ENCODE results near the gene RALGDS.
"Not testable (repeated sequence)": the region's sequence is repeated elsewhere in the genome, so short reads cannot be mapped to it uniquely, and the experiment has no call there.

The RALGDS gene

GRCh38 chr9:133088146-133088750 lies 32.8 kb downstream of the RALGDS start:
- WGBS, result 92% methylated on average over 10 of the region's 10 CpGs
- Histone ChIP-seq H3K4me3 (ENCODE audit: low read length) (no peak overlapping the region), H3K9me3 (ENCODE audit: insufficient read depth, low read depth, low read length) (no peaks in the 10 kb centered on the region), H3K27ac (ENCODE audit: low read depth, low read length) (no peak overlapping the region), H3K27me3 (ENCODE audit: insufficient read depth, low read length) (no peaks in the 10 kb centered on the region), H3K36me3 (ENCODE audit: insufficient read depth, low read length) (no peaks in the 10 kb centered on the region), H3K4me1 (ENCODE audit: insufficient read depth, low read length) (no peaks in the 10 kb centered on the region), H3K9ac (ENCODE audit: low read depth, low read length) (no peak overlapping the region)

- no peak overlapping the region for H3K4me3 ChIP-seq (ENCODE audit: low read length)
- H3K4me1 ChIP-seq (ENCODE audit: insufficient read depth, low read length), result no peaks in the 10 kb centered on the region
- H3K27me3 ChIP-seq (ENCODE audit: insufficient read depth, low read length), result no peaks in the 10 kb centered on the region
- H3K9me3 ChIP-seq (ENCODE audit: insufficient read depth, low read depth, low read length), result no peaks in the 10 kb centered on the region
- H3K27ac ChIP-seq (ENCODE audit: low read depth, low read length), result no peak overlapping the region
- WGBS, result 83% methylated on average over 7 of the region's 7 CpGs
- no peaks in the 10 kb centered on the region for H3K36me3 ChIP-seq (ENCODE audit: insufficient read depth, low read length)
- no peak overlapping the region for H3K9ac ChIP-seq (ENCODE audit: low read depth, low read length)
Measured at GRCh38 chr9:133087429-133088145, 33.5 kb downstream of the RALGDS start.

GRCh38 chr9:133086894-133087293 lies 34.1 kb downstream of the RALGDS start:
- H3K36me3 ChIP-seq (ENCODE audit: insufficient read depth, low read length), result no peaks in the 10 kb centered on the region
- WGBS, result 85% methylated on average over 15 of the region's 15 CpGs
- H3K9ac ChIP-seq (ENCODE audit: low read depth, low read length), result no peak overlapping the region

DNA sequence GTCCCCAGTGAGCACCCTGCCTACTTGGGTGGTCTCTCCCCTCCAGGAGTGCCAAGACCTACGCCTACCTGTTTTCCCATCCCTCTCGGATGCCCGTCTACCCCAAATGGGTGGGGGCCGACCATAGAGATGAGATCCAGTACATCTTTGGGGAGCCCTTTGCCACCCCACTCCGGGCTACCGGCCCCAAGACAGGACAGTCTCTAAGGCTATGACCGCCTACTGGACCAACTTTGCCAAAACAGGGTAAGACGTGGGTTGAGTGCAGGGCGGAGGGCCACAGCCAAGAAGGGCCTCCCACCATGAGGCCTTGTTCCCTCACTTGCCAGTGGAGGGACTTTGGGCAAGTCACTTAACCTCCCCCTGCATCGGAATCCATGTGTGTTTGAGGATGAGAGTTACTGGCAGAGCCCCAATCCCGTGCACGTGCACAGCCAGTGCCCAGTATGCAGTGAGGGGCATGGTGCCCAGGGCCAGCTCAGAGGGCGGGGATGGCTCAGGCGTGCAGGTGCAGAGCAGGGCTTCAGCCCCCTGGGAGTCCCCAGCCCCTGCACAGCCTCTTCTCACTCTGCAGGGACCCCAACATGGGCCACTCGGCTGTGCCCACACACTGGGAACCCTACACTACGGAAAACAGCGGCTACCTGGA lies 34.7 kb downstream of the RALGDS start:
- H3K4me3 ChIP-seq (ENCODE audit: low read length); H3K9me3 ChIP-seq (ENCODE audit: insufficient read depth, low read depth, low read length); H3K36me3 ChIP-seq (ENCODE audit: insufficient read depth, low read length); H3K27me3 ChIP-seq (ENCODE audit: insufficient read depth, low read length); H3K4me1 ChIP-seq (ENCODE audit: insufficient read depth, low read length); H3K27ac ChIP-seq (ENCODE audit: low read depth, low read length); H3K9ac ChIP-seq (ENCODE audit: low read depth, low read length): not testable (repeated sequence)
- 96% methylated on average over 15 of the region's 17 CpGs for WGBS

More at GRCh38 chr9:133086894-133087293, 34.1 kb downstream of the RALGDS start:
- H3K4me1 ChIP-seq (ENCODE audit: insufficient read depth, low read length), result no peaks in the 10 kb centered on the region
- no peaks in the 10 kb centered on the region for H3K27me3 ChIP-seq (ENCODE audit: insufficient read depth, low read length)
- no peak overlapping the region for H3K27ac ChIP-seq (ENCODE audit: low read depth, low read length)
- H3K4me3 ChIP-seq (ENCODE audit: low read length), result no peak overlapping the region
- H3K9me3 ChIP-seq (ENCODE audit: insufficient read depth, low read depth, low read length), result no peaks in the 10 kb centered on the region

GRCh38 chr9:133083688-133084087 lies 37.4 kb downstream of the RALGDS start:
- H3K9ac ChIP-seq (ENCODE audit: low read depth, low read length); H3K9me3 ChIP-seq (ENCODE audit: insufficient read depth, low read depth, low read length); H3K27ac ChIP-seq (ENCODE audit: low read depth, low read length); H3K4me3 ChIP-seq (ENCODE audit: low read length); H3K4me1 ChIP-seq (ENCODE audit: insufficient read depth, low read length); H3K36me3 ChIP-seq (ENCODE audit: insufficient read depth, low read length); H3K27me3 ChIP-seq (ENCODE audit: insufficient read depth, low read length): not testable (repeated sequence)
- WGBS, result 88% methylated on average over 4 of the region's 9 CpGs

- H3K27me3 ChIP-seq (ENCODE audit: insufficient read depth, low read length); H3K4me3 ChIP-seq (ENCODE audit: low read length); H3K36me3 ChIP-seq (ENCODE audit: insufficient read depth, low read length); H3K9ac ChIP-seq (ENCODE audit: low read depth, low read length); H3K4me1 ChIP-seq (ENCODE audit: insufficient read depth, low read length); H3K9me3 ChIP-seq (ENCODE audit: insufficient read depth, low read depth, low read length); H3K27ac ChIP-seq (ENCODE audit: low read depth, low read length): not testable (repeated sequence)
- 90% methylated on average over 5 of the region's 12 CpGs for WGBS
Measured at GRCh38 chr9:133081957-133082644, 38.9 kb downstream of the RALGDS start.

DNA sequence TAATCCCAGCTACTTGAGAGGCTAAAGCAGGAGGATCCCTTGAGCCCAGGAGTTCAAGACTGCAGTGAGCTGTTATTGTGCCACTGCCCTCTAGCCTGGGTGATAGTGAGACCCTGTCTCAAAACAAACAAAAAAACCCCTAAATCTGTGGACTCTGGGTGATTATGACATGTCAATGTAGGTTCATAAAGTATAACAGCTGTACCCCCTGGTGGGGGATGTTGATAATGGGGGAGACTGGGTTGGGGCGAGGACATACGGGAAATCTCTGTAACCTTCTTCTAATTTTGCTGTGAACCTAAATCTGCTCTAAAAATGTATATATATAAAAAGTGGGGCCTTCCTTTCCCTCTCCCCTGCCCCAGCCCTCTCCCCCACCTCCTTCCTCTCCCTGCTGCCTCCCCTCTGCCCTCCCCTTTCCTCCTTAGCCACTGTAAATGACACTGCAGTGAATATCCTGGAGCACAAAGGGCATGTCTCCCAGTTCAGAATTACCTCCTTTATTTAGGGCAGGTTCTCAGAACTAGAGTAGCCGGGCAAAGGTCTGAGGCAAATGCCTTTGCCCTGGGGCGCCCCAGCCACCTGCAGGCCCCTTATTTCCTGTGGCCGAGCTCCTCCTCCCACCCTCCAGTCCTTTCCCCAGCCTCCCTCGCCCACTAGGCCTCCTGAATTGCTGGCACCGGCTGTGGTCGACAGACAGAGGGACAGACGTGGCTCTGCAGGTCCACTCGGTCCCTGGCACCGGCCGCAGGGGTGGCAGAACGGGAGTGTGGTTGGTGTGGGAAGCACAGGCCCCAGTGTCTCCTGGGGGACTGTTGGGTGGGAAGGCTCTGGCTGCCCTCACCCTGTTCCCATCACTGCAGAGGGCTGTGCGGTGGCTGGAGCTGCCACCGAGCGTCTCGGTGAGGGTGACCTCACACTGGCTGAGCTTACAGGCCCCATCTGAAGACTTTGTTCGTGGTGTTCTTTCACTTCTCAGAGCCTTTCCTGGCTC lies 40.0 kb downstream of the RALGDS start:
- not testable (repeated sequence) for H3K27me3 ChIP-seq (ENCODE audit: insufficient read depth, low read length); H3K9ac ChIP-seq (ENCODE audit: low read depth, low read length); H3K36me3 ChIP-seq (ENCODE audit: insufficient read depth, low read length); H3K27ac ChIP-seq (ENCODE audit: low read depth, low read length); H3K4me1 ChIP-seq (ENCODE audit: insufficient read depth, low read length); H3K4me3 ChIP-seq (ENCODE audit: low read length); H3K9me3 ChIP-seq (ENCODE audit: insufficient read depth, low read depth, low read length)
- WGBS, result 92% methylated on average over 8 of the region's 18 CpGs

DNA sequence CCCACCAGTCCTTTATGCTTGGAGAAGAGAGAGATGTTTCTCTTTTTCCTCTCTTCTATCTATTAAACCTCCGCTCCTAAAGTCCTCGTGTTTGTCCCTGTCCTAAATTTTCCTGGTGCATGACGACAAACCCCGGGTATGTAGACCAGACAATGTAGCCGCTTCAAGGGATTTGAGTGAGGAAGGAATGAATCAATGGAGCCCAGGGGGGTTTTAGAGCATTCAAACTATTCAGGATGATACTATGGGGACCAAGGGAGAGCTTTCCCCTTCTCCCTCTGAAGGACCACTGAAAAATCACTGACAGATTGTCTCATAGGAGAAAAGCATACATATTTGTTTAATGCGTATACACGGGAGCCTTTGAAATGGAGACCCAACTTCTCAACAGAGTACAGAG lies 40.9 kb downstream of the RALGDS start:
- no peak overlapping the region for H3K9ac ChIP-seq (ENCODE audit: low read depth, low read length)
- H3K27me3 ChIP-seq (ENCODE audit: insufficient read depth, low read length), result no peaks in the 10 kb centered on the region
- WGBS, result 73% methylated on average over 7 of the region's 7 CpGs
- no peak overlapping the region for H3K4me3 ChIP-seq (ENCODE audit: low read length)
- H3K4me1 ChIP-seq (ENCODE audit: insufficient read depth, low read length), result peaks cover 5% of the 10 kb centered on the region
- H3K27ac ChIP-seq (ENCODE audit: low read depth, low read length), result no peak overlapping the region
- H3K36me3 ChIP-seq (ENCODE audit: insufficient read depth, low read length), result no peaks in the 10 kb centered on the region
- H3K9me3 ChIP-seq (ENCODE audit: insufficient read depth, low read depth, low read length), result no peaks in the 10 kb centered on the region

DNA sequence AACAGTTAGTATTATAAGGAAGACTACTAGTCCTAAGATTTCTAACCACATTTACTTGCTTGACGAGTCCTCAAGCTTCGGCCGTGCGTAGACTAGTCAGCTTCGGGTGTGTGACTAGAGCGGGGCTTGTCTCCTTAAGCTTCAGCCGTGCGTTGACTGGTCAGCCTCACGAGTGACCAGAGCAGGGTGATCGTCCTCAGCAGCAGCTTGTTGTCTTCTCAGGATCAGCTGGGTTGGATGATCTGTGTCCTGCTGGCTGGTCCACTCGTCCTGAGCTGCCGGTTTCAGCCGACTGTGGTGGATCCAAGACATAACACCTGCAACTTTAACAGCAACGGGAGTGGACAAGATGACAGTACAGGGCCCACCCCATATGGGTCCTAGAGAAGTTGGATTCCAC lies 42.6 kb downstream of the RALGDS start:
- Histone ChIP-seq H3K4me1 (ENCODE audit: insufficient read depth, low read length) (peaks cover 5% of the 10 kb centered on the region), H3K9ac (ENCODE audit: low read depth, low read length) (no peak overlapping the region), H3K27me3 (ENCODE audit: insufficient read depth, low read length) (no peaks in the 10 kb centered on the region), H3K36me3 (ENCODE audit: insufficient read depth, low read length) (no peaks in the 10 kb centered on the region), H3K9me3 (ENCODE audit: insufficient read depth, low read depth, low read length) (no peaks in the 10 kb centered on the region), H3K4me3 (ENCODE audit: low read length) (no peak overlapping the region), H3K27ac (ENCODE audit: low read depth, low read length) (no peak overlapping the region)
- 94% methylated on average over 14 of the region's 14 CpGs for WGBS

DNA sequence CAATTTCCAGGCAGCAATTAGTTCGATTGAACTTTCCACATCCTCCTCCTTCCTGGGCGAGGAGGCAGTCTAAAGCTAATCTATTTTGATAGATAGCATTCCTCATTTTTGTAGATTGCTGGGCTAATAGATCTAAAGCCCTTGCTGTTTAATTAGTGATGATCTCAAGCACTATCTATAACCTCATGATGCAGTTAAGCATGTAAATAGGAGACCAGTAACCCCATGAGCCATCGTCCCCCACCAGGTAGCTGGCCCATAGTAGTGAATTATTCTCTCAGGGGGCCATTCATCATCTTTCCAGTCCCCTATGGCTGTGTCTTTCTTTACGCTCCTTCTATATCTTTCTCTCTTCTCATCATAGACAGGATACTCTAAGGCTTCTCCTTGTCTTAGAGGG lies 44.3 kb downstream of the RALGDS start:
- Histone ChIP-seq H3K27me3 (ENCODE audit: insufficient read depth, low read length) (no peaks in the 10 kb centered on the region), H3K9me3 (ENCODE audit: insufficient read depth, low read depth, low read length) (no peaks in the 10 kb centered on the region), H3K9ac (ENCODE audit: low read depth, low read length) (no peak overlapping the region), H3K4me3 (ENCODE audit: low read length) (no peak overlapping the region), H3K4me1 (ENCODE audit: insufficient read depth, low read length) (peaks cover 5% of the 10 kb centered on the region), H3K36me3 (ENCODE audit: insufficient read depth, low read length) (no peaks in the 10 kb centered on the region), H3K27ac (ENCODE audit: low read depth, low read length) (no peak overlapping the region)
- 92% methylated on average over 4 of the region's 4 CpGs for WGBS

Data from HUES64 (cell line).